Measurements from ENCODE around the gene HIF3A.

- TF ChIP-seq CTCF (conservative IDR thresholded peaks at IDR 0.05; ENCODE audit: low read depth, low read length) (no peak), EZH2 (IDR thresholded peaks at IDR 0.05; ENCODE audit: low read length, unreplicated experiment) (no peak), EZH2phosphoT487 (IDR thresholded peaks at IDR 0.05; ENCODE audit: borderline replicate concordance, low read length) (no peak)
These were observed 7.0 kb downstream of the HIF3A start for GRCh38 chr19:46303691-46304397.
